ENCODE measurements around the gene NFRKB. TPM values are rescaled to one million over a fixed set of nuclear protein-coding genes. Genes with fewer than 3 reads are reported as not detected.
"Not testable (repeated sequence)": the region's sequence is repeated elsewhere in the genome, so short reads cannot be mapped to it uniquely, and the experiment has no call there.

NFRKB gene
- total and polyA plus RNA-seq, 3 donors from 2014 or later, result 48.1 to 81.3 (median 61.2) TPM

GRCh38 chr11:129853518-129854231 lies 41.7 kb downstream of the NFRKB start:
- H3K27ac ChIP-seq, result no peak overlapping the region
- WGBS, 2 donors, result 26 to 42% methylated on average over 10 of the region's 10 CpGs

GRCh38 chr11:129852125-129852740 lies 43.1 kb downstream of the NFRKB start:
- Histone ChIP-seq H3K4me3 (no peak overlapping the region), H3K27ac (no peak overlapping the region), H3K27me3 (no peaks in the 10 kb centered on the region), H3K9me3 (no peaks in the 10 kb centered on the region), H3K36me3 (ENCODE audit: low read depth, missing control alignments) (no peaks in the 10 kb centered on the region), H3K4me1 (no peaks in the 10 kb centered on the region)
- intact Hi-C loops (cut with DNase I; ENCODE audit: low total_unique reads), result no loop called here
- DNase-seq, result no peak
- 82% methylated on average over 15 of the region's 15 CpGs for WGBS, 2 donors
- TF ChIP-seq POLR2A (IDR thresholded peaks at IDR 0.05) (no peak), CTCF (IDR thresholded peaks at IDR 0.05) (no peak)

More at GRCh38 chr11:129853518-129854231, 41.7 kb downstream of the NFRKB start:
- intact Hi-C loops (cut with DNase I; ENCODE audit: low total_unique reads), result no loop called here
- TF ChIP-seq POLR2A (IDR thresholded peaks at IDR 0.05), result no peak
- no peak for TF ChIP-seq CTCF (IDR thresholded peaks at IDR 0.05)
- Histone ChIP-seq H3K36me3 (ENCODE audit: low read depth, missing control alignments) (no peaks in the 10 kb centered on the region), H3K27me3 (no peaks in the 10 kb centered on the region), H3K4me1 (no peaks in the 10 kb centered on the region), H3K9me3 (no peaks in the 10 kb centered on the region), H3K4me3 (no peak overlapping the region)
- peak; percentile 24 for DNase-seq

GRCh38 chr11:129849447-129850130 lies 45.8 kb downstream of the NFRKB start:
- no peak overlapping the region for H3K4me3 ChIP-seq
- H3K27ac ChIP-seq, result no peak overlapping the region
- intact Hi-C loops (cut with DNase I; ENCODE audit: low total_unique reads), result no loop called here
- WGBS, 2 donors, result 83% methylated on average over 12 to 15 of the region's 15 CpGs
- no peaks in the 10 kb centered on the region for H3K27me3 ChIP-seq
- no peaks in the 10 kb centered on the region for H3K4me1 ChIP-seq
- no peak for DNase-seq
- no peak for TF ChIP-seq CTCF (IDR thresholded peaks at IDR 0.05)
- no peak for TF ChIP-seq POLR2A (IDR thresholded peaks at IDR 0.05)
- H3K36me3 ChIP-seq (ENCODE audit: low read depth, missing control alignments), result no peaks in the 10 kb centered on the region
- H3K9me3 ChIP-seq, result no peaks in the 10 kb centered on the region

- not testable (repeated sequence) for H3K4me1 ChIP-seq
These were observed 48.0 kb downstream of the NFRKB start for GRCh38 chr11:129847361-129847760.

More at GRCh38 chr11:129847361-129847760, 48.0 kb downstream of the NFRKB start:
- H3K9me3 ChIP-seq; intact Hi-C loops (cut with DNase I; ENCODE audit: low total_unique reads); H3K27ac ChIP-seq; H3K27me3 ChIP-seq; DNase-seq; H3K36me3 ChIP-seq (ENCODE audit: low read depth, missing control alignments); H3K4me3 ChIP-seq: not testable (repeated sequence)
- 62 to 67% methylated on average over 2 of the region's 3 CpGs for WGBS, 2 donors
